GM21367 (cell line): ENCODE measurements around the gene RND2.

Source experiments
- ATAC-seq: cut with Tn5 transposase; IDR thresholded peaks from one replicate; pipeline ENCODE4 v1.9.1; 2021; ENCODE audit not compliant: unreplicated experiment

Gene RND2

DNA sequence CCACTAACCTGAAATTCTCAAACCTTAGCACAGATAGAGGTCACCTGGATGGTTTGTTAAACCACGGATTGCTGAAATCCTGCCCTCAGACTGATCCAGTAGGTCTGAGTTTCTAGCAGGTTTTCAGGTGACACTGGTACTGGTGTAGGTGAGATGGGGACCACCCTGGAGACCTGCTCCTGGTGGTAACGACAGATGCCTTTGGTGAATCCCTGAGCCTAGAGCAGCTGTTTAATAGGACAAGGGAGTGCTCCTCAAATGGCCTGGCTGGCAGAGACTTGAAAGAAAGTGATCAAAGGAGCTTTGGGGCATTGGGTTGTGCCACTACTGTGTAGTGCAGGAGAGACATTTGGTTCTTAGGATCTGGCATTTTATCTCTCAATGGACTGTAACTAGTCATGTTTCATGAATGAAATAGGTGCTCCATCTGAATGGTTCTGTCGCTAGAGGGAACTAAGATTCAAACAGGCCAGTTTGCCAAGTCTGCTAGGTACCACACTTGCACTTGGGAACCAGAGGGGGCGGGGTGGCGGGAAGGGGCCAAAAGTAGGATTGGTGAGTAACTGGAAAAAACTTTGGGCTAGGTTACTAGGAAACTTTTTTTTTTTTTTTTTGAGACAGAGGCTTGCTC lies 21.4 kb upstream of the RND2 start:
- no peak for ATAC-seq

DNA sequence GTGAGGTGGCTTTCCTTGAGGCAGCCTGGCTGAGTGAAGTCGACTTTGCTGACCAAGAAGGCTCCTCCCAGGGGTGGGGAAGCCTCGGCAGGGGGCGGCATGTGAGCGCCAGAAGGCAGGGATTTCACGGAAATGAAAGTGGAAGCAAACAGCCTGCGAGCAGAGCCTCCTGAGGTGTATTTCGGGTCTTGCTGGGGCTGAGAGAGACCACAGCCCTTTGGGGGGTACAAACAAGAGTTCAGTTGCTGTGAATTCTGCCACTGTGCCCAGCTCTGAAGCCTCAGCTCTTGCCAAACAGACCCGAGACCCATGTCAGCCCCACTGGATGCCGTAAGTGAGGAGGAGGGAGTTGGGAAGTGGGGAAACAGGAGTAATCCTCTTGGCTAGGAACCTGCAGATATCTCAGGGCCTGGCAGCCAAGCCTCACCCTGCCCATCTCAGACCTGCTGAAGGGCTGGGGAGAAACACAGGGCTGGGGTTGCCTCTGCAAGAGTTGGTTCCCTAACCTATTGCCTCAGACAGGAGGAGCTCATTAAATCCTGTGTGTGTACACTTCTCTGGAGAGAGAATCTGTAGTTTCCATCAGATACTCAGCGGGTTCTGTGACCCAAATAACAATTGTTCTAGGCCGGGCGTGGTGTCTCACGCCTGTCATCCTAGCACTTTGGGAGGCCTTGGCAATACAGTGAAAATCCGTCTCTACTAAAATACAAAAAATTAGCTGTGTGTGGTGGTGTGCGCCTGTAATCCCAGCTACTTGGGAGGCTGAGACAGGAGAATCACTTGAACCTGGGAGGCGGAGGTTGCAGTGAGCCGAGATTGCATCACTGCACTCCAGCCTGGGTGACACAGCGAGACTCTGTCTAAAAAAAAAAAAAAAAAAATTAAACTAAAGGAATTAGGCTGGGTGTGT lies 18.1 kb upstream of the RND2 start, which contains the start of gene IFI35:
TSS of gene IFI35 (plus strand) at position 146 of the 913 bp plus-strand sequence. CDS start at position 310, 164 bp downstream.
- ATAC-seq, result no peak

DNA sequence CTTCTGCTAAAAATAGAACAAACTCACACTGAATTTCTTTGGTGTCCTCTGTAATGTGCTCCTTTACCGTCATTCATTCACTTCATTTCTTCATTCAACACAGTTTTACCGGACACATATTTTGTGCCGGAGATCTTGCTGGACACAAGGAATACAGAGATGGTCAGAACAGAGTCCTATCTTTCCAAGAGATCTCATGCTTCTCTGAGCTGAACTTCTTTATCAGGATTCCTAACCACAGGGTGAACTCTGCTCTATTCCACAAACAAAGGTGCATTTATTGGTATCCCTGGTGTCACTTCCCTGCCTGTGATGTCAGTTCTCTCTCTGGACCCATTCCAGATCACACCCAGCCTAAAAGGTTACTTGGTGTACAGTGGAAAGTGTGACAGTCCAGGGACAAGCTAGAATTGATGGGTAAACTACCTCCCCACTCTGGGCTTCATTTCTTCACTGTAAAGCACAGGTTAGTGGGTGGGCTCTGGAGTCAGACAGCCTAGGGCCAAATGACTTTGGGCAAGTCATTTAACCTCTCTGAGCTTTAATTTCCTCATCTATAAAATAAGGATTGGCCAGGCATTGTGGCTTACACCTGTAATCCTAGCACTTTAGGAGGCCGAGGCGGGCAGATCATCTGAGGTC lies 14.2 kb upstream of the RND2 start:
- no peak for ATAC-seq

DNA sequence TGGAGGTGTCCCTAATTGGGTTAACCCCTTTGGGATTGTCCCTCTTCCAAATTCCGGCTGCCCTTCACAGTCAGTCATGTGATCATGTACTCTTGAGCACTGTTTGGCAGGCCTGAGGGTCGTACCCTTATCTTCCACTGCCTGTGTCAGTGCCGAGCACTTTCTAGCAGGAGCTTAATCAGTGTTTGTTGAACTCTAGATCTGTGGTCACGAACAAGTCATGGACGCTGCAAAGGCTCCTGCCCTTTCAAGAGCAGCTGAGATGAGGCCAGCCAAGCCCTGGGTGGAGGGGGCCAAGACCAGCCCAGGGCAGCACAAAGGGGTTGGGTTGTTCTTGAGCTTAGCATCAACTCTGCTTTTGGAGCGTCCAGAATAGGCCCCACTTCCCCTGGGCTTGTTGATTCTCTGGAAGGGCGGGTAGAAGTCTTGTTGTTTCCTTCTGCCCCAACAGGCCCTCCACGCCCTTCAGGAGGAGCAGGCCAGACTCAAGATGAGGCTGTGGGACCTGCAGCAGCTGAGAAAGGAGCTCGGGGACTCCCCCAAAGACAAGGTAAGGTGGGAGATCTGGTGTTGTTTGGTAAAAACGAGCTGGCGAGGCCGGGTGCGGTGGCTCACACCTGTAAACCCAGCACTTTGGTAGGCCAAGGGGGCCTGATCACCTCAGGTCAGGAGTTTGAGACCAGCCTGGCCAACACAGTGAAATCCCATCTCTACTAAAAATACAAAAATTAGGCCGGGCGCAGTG lies 13.1 kb upstream of the RND2 start:
- ATAC-seq, result no peak

DNA sequence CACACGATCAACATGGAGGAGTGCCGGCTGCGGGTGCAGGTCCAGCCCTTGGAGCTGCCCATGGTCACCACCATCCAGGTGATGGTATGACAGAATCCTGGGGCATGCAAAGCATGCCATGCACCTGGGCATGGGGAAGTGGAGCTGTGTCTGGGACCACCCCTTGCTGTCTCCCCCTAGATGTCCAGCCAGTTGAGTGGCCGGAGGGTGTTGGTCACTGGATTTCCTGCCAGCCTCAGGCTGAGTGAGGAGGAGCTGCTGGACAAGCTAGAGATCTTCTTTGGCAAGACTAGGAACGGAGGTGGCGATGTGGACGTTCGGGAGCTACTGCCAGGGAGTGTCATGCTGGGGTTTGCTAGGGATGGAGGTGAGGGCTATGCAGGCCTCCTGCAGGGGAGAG lies 11.7 kb upstream of the RND2 start:
- ATAC-seq, result no peak

DNA sequence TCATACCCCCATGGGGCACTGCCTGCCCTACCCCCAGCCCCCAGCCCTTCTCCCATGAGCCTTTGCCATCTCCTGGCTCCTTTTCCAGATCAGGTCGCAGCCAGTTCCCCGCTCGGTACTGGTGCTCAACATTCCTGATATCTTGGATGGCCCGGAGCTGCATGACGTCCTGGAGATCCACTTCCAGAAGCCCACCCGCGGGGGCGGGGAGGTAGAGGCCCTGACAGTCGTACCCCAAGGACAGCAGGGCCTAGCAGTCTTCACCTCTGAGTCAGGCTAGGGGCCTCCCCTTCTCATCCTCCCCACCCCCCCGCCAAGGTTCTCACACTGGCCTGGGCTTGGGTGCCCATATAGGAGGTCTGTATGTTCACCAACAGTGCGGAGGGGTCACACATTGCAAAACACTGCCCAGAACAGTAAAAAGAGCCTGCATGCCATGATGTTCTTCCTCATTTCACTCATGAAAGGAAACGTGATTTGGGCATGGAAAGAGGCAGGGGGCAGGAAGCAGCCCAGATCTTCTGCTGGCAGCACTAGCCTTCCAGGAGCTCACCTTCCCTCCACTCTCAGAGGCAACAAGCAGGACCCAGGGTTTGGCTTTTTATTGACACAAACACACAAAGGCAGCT lies 10.9 kb upstream of the RND2 start:
- ATAC-seq, result no peak

DNA sequence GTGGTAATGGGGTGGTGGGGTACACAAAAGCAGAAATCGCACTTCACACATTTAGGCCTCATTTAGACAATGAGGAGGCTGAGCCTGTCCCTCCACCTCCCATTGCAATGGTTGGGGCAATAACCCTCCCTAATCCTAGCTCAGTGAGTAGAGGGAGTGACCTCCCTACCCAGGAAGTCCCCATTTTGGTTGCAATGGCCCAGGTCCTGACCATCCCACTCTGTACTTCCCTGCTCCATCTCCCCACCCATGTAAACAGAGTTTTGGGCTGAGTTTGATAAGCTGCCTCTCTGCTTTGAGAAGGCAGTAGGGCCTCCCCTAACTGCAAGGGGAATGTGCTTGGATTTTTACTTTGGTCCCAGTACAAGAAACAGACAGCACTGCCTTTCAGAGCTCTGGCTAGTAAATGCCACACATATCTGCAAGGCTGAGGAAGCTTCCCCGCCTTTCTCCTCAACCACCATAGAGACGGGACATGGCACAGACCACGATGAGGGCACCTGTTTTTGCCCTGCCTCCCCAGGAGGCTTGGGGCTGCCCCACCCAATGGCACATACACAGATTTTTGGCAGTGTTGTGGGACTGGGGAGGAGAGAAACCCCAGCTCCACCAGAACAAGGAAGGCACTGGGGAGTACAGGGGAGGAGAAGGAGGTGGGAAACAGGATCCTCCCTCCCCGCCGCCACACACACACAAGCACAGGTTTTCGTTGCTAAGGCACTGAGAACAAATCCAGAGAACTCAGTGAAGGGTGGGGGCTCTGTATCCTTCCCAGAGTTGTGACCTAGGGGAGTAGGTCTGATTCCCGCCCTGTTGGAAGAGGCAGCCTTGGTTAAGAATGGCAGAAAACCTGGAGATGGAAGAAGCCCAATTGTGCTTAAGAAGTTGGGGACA lies 10.1 kb upstream of the RND2 start:
- ATAC-seq, result no peak

DNA sequence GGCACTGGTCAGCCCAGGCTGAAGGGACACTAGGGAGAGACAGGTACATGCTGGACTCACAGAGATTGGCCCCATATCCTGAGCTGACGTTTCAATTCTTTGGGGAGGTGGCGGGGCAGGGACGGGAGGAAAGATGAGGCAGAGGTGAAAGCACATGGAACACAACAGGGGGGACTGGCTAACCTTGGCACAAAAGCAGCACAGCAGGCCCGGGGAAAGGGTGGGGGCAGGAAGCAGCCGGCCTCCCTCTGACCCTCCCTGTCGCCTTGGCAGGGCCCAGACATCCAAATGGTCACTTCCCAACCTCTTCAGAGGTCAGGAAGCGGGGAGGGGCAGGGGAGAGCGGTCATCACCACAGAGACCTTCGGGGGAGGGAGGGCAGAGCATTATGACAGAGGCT lies 9.5 kb upstream of the RND2 start:
- no peak for ATAC-seq

DNA sequence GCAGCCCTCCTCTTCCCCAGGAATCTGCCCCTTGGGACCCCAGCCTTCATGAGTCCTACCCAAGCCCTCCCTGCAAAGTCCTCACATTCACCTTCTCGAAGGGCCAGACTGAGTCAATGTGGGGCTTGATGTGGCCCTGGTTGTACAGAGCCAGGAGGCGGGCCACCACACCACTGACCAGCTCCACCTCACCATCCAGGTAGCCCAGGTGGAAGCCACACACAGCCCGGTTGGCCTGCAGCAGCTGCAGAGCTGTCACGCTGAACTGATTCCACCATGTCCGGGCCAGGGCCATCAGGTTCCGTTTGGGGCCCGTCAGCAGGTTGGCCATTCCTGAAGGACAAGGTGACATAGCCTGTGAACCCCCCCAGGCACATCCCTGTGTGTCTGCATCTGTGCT lies 8.8 kb upstream of the RND2 start:
- no peak for ATAC-seq

DNA sequence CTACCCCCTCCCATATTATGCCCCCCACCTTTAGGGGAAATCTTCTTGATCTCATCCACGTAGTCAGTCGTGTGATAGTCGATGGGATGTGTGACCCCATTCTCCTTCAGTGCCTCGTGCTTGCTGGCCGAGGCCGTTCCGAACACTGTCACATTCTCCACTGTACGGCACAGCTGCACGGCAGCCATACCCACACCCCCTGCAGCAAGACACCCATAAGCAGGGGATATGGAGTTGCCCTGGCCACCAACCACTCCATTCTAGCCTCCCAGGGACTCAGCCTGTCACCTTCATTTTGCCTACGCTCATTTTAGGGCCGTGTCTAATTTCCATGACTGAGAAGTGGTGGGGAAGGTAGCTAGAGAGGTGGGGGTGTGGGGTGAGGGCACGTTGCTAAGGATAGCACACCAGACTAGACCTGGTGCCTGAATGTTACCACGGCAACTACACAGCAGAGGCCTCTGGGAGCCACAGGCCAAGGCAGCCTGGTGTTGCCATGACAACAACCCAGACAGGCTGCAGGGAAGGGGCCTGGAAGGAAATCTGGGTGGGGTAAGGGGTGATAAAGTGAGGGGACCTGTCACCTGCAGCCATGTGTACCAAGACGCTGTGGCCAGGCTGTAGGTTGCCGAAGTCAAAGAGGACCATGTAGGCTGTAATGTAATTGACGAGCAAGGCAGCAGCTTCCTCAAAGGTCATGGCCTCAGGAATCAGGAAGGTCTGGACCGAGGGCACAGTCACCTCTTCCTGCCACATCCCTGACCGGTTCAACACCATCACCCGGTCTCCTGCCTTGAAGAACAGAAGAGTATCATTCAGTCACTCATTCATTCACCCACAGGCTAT lies 6.8 kb upstream of the RND2 start:
- no peak for ATAC-seq

DNA sequence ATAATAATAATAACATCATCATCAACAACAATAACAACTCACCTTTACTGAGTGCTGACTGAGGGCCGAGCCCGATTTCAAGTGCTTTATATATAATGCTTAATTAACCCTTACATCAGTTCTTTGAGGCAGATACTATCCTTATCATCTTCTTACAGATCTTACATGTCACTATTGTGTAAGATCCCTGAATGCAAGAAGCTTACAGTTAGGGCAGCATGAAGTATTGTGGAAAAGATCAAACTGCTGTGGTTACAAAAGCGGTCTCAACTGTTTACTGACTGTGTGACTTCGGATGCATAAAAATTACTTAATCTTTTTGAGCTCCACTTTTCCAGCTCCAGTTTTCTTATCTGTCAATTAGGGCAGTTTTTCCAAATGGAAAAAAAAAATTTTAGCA lies 6.1 kb upstream of the RND2 start:
- no peak for ATAC-seq

DNA sequence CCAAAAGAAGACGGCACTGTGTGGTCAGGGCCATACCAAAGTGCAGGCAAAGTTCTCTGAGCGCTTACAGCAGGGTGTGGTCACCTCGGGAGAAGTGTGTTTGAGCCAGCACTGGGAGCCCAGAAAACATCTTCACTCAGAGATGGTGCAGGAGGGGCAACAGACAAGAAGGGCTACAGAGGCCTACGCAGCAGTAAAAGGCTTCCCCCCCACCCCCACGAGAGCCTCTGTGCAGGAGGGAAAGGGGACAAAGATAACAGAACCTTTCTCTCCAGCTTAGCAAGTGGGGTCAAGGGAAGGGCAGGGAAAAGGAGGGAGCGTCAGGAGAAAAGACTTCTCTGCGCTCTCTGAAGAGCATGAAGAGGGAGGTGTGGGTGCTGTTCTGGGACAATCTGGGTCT lies 5.6 kb upstream of the RND2 start:
- ATAC-seq, result no peak

DNA sequence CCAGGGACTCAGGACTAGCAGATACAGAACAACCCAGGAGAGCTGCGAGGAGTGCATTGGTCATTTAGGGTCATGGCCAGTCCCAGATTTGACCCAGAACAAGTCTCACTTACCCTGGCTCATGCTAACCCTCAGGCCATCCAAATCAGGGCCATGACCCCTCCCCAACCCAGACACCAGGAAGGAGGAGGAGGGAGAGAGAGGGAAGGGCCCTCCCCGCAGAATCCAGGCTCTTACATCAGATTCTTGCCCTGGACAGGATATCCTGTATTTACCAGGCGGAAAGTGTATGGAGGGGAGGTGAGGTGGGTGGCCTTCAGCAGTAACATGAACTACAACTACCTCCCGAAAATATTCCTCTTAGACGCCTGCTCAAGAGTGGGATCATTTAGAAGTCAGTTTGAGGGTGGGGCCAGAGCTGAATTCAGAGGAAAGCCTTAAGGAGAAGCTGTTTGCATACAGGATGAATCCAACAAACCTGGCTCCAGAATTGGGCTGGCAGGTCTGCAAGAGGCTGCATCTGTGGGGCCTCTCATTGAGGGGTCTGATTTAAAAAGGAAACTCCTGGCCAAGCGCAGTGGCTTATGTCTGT lies 4.9 kb upstream of the RND2 start:
- ATAC-seq, result no peak

DNA sequence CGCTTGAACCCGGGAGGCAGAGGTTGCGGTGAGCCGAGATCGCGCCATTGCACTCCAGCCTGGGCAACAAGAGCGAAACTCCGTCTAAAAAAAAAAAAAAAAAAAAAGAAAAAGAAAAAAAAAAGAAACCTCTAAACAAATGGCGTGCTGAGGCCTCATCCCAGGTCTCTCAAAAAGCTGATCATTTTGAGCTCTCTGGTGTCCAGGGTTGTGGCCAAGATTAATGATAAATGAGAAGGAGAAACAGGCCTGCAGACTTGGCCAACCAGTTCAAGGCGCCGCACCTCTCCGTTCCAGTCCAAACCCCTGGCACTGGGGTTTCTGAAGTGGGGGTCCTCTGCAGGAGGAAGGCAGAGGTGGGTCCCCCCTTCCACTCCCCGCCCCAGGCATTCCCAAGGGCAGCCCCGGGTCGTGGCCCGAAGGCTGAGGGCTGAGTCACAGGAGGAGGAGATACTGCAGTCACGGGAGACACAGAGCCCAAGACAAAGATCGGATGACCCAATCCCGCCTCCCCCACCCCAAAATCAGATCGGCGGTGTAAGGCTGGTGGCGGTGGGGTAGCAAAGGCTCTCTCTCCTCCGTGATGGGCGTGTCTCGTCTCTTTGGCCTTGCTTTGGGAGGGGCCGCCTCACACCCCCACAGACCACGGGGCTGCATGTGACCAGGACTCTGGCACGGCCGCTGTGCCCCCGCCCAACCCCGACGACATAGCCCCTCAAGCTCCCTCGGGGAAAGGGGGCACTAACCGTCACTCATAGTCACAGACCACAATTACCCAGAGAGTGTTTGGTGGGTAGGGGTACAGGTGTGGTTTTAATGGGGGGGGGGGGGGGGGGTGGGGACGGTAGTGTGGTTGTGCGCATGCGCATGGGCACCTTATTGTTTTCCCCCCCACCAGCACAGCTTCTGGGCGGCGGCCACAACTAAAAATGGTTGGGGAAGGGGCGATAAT lies 4.0 kb upstream of the RND2 start:
- no peak for ATAC-seq

DNA sequence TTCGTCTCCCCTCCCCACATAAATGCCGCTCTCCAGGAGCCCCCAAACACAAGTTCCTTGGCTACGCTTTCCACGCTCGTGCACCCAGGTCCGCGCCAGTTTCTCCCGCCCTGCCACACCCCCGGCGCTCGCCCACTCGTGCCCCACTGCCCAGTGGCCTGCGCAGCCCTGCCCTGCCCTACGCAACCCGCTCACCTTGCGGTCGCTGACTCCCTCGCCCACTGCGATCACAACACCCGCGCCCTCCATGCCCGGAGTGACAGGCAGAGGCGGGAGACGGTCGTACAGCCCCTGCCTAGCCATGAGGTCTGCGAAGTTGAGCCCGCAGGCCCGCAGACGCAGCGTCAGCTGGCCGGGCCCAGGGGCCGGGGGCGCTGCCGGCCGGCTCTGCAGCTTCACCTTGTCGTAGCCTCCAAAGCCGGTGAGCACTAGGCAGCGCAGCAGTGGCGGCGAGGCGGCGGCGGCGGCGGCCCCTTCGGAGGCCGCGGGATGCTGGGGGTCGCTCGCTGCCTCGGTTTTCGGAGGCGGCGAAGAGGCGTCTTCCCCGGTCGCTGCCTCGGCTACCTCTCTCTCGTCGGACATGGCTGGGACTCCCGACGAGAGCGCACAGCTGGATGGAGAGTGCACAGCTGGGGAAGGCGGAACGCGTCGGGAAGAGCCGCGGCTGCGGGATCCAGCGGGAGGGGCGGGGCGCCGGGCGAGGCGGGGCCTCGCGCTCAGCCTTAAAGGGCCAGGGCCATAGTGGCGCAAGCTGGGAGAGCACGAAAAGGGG lies 3.1 kb upstream of the RND2 start, which contains the start of gene VAT1:
TSS of gene VAT1 (minus strand) at position 645 of the 772 bp plus-strand sequence. CDS start at position 582, 63 bp downstream.
- ATAC-seq, result no peak

DNA sequence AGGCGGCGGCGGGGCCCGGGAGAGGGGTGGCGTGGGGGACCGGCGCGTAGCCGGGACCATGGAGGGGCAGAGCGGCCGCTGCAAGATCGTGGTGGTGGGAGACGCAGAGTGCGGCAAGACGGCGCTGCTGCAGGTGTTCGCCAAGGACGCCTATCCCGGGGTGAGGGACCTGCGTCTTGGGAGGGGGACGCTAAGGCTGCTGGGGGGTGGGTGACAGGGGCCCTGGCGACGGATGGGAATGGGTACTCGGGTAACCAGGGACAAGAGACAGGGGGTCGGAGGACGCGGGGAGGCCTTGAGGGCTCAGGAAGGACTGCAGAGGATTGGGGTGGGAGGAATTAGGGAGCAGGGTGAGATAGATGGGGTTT lies 243 bp downstream of the RND2 start:
- no peak for ATAC-seq
